PFSK-1 (cell line): ENCODE measurements around the gene ZNF627.

Source experiments
- POLR2AphosphoS5 ChIP-seq: IDR thresholded peaks from 2 replicates; pipeline ENCODE4 v1.6.1; 2012; ENCODE audit warnings: low read depth, mild to moderate bottlenecking, control low read depth, low read length, moderate library complexity
- TAF1 ChIP-seq: IDR thresholded peaks from 2 replicates; pipeline ENCODE4 v1.6.1; 2012; ENCODE audit warnings: low read length, control low read depth, borderline replicate concordance; ENCODE audit not compliant: insufficient read depth

- TF ChIP-seq POLR2AphosphoS5, result no peak
- no peak for TF ChIP-seq TAF1
Observed at GRCh38 chr19:11580116-11580515, 17.2 kb upstream of the ZNF627 start.
